ENCODE data around the gene EGFLAM. TPM values are rescaled to one million over a fixed set of nuclear protein-coding genes. Genes with fewer than 3 reads are reported as not detected.

The EGFLAM gene
- total RNA-seq, 4 donors from 2014 or later: 3.5 to 6.7 (median 6.3) TPM

DNA sequence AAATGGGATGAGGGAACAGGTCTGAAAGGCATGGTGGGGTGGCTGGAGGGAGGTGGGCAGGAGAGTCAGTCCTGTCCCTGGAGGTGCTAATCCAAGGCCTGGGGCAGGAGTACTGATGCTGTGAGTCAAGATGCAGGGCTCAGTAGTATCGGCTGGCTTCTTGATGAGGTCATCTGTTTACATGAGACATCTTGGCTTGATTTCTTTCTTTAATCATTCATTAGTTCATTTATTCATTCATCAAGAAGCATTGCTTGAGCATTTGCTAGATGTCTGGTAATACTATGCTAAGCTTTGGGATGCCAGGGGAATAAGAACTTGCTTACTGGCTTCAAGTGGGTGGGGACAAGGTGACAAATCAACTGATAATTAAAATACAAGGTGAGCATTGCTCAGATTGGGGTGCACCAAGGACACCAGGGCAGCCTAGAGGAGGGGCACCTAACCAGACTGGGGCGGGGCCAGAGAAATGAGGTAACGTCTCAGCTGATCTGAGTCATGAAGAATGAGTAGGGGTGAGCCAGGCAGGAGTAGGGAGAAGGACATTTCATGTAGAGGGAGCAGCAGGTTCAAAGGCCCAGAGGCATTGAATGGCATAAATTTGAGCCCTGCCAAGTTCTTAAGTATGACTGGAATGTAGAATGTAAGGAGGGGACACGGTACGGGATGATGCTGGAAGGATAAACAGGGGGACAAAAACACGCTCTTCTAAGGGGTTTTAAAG is 88.8 kb downstream of the EGFLAM start:
- Histone ChIP-seq H3K36me3 (no peaks in the 10 kb centered on the region), H3K27ac (no peak overlapping the region), H3K4me3 (replicated peaks in 1 of 3) (no peak overlapping the region), H3K4me1 (no peaks in the 10 kb centered on the region), H3K9me3 (no peaks in the 10 kb centered on the region), H3K27me3 (no peaks in the 10 kb centered on the region)
- 81 to 82% methylated on average over 6 of the region's 6 CpGs for WGBS, 2 donors
- TF ChIP-seq POLR2A (IDR thresholded peaks at IDR 0.05): no peak
- TF ChIP-seq, protein P1, sequence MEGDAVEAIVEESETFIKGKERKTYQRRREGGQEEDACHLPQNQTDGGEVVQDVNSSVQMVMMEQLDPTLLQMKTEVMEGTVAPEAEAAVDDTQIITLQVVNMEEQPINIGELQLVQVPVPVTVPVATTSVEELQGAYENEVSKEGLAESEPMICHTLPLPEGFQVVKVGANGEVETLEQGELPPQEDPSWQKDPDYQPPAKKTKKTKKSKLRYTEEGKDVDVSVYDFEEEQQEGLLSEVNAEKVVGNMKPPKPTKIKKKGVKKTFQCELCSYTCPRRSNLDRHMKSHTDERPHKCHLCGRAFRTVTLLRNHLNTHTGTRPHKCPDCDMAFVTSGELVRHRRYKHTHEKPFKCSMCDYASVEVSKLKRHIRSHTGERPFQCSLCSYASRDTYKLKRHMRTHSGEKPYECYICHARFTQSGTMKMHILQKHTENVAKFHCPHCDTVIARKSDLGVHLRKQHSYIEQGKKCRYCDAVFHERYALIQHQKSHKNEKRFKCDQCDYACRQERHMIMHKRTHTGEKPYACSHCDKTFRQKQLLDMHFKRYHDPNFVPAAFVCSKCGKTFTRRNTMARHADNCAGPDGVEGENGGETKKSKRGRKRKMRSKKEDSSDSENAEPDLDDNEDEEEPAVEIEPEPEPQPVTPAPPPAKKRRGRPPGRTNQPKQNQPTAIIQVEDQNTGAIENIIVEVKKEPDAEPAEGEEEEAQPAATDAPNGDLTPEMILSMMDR (IDR thresholded peaks at IDR 0.05): no peak
- intact Hi-C loops (cut with DNase I): no loop called here
- DNase-seq: no peak

DNA sequence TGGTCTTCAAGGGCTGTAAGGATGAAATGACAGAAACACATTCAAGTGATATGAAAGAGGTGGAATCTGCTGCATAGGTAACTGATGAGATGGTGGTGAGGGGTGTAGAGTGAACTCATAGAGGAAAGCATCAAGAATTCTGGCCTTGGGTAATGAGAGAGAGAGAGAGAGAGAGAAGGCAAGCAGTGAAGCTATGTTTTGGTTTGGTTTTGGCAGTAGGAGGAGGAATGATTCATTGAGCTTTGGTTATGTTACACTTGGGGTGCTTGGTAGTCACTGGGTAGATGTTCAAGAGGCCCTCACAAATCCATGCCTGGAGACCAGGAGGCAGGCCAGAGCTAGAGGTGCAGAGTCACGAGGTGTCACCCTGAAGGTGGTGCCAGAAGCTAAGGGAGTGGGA is 89.5 kb downstream of the EGFLAM start:
- no peak for DNase-seq
- Histone ChIP-seq H3K27ac (no peak overlapping the region), H3K4me1 (no peaks in the 10 kb centered on the region), H3K27me3 (no peaks in the 10 kb centered on the region), H3K4me3 (replicated peaks in 1 of 3) (no peak overlapping the region), H3K36me3 (no peaks in the 10 kb centered on the region), H3K9me3 (no peaks in the 10 kb centered on the region)
- intact Hi-C loops (cut with DNase I): no loop called here
- TF ChIP-seq, protein P1 (IDR thresholded peaks at IDR 0.05): no peak
- TF ChIP-seq POLR2A (IDR thresholded peaks at IDR 0.05): no peak
- WGBS, 2 donors: 72 to 73% methylated on average over 1 of the region's 1 CpG

DNA sequence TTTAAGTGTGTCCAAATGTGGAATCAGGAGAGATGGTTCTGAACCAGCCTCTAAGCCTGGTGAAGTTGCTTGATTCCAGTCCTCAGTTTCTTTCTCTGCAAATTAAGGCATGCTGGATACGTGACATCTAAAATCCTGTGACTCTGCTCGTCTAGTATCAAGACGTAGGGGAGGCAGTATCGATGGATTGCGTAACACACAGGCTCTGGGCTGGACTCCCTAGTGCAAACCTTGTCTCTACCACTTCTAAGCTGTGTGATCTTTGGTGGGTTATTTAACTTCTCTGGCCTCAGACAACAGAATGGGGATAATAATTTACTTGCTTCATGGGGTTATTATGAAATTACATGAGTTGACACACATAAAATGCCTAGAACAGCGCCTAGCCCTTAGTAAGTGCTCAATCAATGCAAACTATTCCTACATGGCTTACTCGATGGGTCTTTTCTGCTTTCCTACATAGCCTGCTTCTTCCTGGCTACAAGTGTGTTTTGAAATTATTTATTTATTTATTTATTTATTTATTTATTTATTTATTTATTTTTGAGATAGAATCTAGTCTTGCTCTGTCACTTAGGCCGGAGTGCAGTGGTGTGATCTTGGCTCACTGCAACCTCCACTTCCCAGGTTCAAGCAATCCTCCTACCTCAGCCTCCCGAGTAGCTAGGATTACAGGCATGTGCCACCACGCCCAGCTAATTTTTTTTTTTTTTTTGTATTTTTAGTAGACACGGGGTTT is 102.1 kb downstream of the EGFLAM start:
- Histone ChIP-seq H3K4me3 (replicated peaks in 1 of 3) (no peak overlapping the region), H3K36me3 (no peaks in the 10 kb centered on the region), H3K27ac (no peak overlapping the region), H3K4me1 (no peaks in the 10 kb centered on the region), H3K27me3 (no peaks in the 10 kb centered on the region), H3K9me3 (no peaks in the 10 kb centered on the region)
- intact Hi-C loops (cut with DNase I): no loop called here
- 93 to 95% methylated on average over 11 of the region's 11 CpGs for WGBS, 2 donors
- TF ChIP-seq, protein P1 (IDR thresholded peaks at IDR 0.05): no peak
- TF ChIP-seq POLR2A (IDR thresholded peaks at IDR 0.05): no peak
- no peak for DNase-seq

DNA sequence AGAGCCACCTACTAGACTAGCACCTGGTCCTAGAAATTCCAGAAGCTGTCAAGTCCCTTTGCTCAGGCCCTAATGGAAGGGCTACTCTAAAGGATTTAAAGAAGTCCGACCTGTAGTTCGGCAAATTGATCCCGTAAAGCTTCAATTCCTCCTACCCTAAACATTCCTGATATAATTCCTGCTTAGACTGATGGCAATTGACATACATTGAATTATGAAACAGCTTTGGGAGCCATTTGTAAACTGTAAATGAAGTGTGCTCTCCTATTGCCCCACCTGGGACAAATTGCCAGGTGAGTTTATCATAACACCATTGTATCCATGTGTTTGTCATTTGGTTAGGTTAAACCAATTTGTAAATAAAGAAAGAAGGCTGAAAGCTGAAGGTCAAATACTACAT is 104.4 kb downstream of the EGFLAM start:
- H3K36me3 ChIP-seq: no peaks in the 10 kb centered on the region
- no peak overlapping the region for H3K27ac ChIP-seq
- WGBS, 2 donors: 55 to 56% methylated on average over 3 of the region's 3 CpGs
- intact Hi-C loops (cut with DNase I): no loop called here
- TF ChIP-seq, protein P1 (IDR thresholded peaks at IDR 0.05): no peak
- no peak for TF ChIP-seq POLR2A (IDR thresholded peaks at IDR 0.05)
- no peaks in the 10 kb centered on the region for H3K4me1 ChIP-seq
- no peaks in the 10 kb centered on the region for H3K27me3 ChIP-seq
- H3K9me3 ChIP-seq: no peaks in the 10 kb centered on the region
- H3K4me3 ChIP-seq (replicated peaks in 1 of 3): no peak overlapping the region
- DNase-seq: no peak

DNA sequence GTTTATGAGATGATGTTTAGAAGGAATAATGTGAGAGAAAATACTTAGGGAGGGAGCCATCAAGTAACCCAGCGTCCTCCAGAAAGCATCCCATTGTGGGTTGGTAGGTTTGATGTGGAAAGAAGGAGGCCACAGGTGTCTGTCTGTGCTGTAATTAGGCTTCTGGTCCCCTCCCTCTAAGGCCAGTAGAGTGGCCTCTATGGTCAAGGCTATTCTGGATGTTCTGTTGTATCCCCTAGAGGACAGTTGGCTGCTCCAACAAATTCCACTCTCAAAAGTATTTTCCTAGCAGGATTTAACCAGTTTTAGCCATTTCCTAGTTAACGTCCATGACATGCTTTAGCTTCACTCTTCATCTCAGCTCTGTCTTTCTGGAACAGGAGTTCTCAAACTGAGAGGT is 106.5 kb downstream of the EGFLAM start:
- Histone ChIP-seq H3K4me3 (replicated peaks in 1 of 3) (no peak overlapping the region), H3K36me3 (no peaks in the 10 kb centered on the region), H3K4me1 (no peaks in the 10 kb centered on the region), H3K27me3 (no peaks in the 10 kb centered on the region), H3K27ac (no peak overlapping the region), H3K9me3 (no peaks in the 10 kb centered on the region)
- DNase-seq: no peak
- intact Hi-C loops (cut with DNase I): no loop called here
- TF ChIP-seq POLR2A (IDR thresholded peaks at IDR 0.05): no peak
- TF ChIP-seq, protein P1 (IDR thresholded peaks at IDR 0.05): no peak
- 72 to 75% methylated on average over 2 of the region's 2 CpGs for WGBS, 2 donors
